Keratinocyte (primary cell): ENCODE results near the gene SLC45A2.

Experiments
- EZH2 ChIP-seq: IDR thresholded peaks from one replicate; pipeline ENCODE4 v1.6.1; 2012; ENCODE audit warnings: inconsistent platforms, mild to moderate bottlenecking, low read length, moderate library complexity
- TF ChIP-seq, protein P1 (sequence below), 3 experiments: IDR thresholded peaks in 1 of 3; conservative IDR thresholded peaks in 1 of 3; optimal IDR thresholded peaks in 1 of 3; 2 replicates in 2 of 3; 3 replicates in 1 of 3; pipeline versions ENCODE3 to v1.5.1; 2011; ENCODE audit warnings: low read length in 3 of 3, mild to moderate bottlenecking in 3 of 3, moderate library complexity in 2 of 3, control low read depth in 1 of 3, inconsistent platforms in 1 of 3; ENCODE audit not compliant: insufficient read depth in 2 of 3; ENCODE audit errors: extremely low read depth in 1 of 3

DNA sequence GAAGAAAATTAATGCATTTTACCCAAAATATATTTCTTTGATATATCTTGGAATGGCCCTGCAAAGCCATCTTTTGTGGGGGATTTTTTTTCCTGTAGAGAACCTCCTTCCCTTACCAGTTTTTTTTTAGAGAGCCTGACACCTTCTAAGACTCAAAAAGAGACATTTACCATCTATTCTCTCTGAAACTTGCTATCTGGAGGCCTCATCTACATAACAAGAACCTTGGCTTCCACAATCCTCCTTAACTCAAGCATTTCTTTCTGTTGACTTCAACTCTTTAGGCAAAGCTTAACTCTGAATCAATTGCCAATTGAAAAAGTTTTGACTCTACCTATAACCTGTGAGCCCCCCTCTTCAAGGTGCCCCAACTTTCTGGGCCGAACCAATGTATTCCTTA, 6.2 kb downstream of the SLC45A2 start:
- TF ChIP-seq, protein P1, sequence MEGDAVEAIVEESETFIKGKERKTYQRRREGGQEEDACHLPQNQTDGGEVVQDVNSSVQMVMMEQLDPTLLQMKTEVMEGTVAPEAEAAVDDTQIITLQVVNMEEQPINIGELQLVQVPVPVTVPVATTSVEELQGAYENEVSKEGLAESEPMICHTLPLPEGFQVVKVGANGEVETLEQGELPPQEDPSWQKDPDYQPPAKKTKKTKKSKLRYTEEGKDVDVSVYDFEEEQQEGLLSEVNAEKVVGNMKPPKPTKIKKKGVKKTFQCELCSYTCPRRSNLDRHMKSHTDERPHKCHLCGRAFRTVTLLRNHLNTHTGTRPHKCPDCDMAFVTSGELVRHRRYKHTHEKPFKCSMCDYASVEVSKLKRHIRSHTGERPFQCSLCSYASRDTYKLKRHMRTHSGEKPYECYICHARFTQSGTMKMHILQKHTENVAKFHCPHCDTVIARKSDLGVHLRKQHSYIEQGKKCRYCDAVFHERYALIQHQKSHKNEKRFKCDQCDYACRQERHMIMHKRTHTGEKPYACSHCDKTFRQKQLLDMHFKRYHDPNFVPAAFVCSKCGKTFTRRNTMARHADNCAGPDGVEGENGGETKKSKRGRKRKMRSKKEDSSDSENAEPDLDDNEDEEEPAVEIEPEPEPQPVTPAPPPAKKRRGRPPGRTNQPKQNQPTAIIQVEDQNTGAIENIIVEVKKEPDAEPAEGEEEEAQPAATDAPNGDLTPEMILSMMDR (optimal IDR thresholded peaks at IDR 0.05 in 1 of 3, IDR thresholded peaks at IDR 0.05 in 1 of 3, conservative IDR thresholded peaks at IDR 0.05 in 1 of 3; ENCODE audit: extremely low read depth in 1 of 3, insufficient read depth in 2 of 3, low read length in 3 of 3): no peak
- TF ChIP-seq EZH2: no peak
